Ecto neural progenitor cell (in vitro differentiated cells): ENCODE data around the gene ZIC4.

Experiments used
- DNase-seq: peaks from one replicate; pipeline ENCODE4 v3.0.0-alpha.2; 2018; ENCODE audit warnings: low spot score

ZIC4 gene

DNA sequence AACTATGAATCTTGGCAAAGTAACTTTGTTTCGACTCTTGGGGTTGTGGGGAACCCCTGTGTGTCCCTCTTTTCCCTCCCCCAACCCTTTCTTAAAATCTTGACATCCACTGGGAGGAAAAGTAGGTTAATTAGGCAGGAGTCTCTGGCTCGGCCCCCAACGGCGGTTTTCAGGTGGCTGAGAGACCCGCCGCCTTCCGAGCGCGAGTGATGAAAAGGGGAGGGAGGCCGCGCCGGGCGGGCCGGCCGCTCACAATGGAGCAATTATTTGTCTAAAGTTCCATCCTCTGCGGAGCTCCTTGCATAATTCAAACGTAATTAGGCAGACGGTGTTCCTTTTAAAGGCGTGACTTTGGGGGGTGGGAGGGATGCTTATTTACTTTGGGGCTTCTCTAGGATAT is 51.7 kb downstream of the ZIC4 start:
- DNase-seq = peak; percentile 69

DNA sequence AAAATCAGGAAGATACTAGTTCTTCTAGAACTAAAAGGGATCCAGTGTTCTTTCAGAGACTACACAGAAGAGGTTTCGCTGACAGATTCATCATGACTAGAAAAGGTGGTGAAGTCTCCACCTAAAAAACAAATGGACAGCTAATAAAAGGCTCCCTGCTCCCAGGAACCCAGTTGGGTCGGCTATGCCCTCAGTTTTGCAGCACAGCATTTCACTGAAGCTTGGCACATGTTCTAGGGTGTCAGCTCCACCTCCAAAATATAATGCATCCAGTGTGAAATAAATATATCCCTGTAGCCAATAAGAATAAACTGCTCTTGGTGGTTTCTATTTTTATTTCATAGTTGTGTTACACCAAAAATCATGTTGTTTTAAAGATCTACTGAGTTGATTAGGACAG is 55.0 kb downstream of the ZIC4 start:
- no peak for DNase-seq

DNA sequence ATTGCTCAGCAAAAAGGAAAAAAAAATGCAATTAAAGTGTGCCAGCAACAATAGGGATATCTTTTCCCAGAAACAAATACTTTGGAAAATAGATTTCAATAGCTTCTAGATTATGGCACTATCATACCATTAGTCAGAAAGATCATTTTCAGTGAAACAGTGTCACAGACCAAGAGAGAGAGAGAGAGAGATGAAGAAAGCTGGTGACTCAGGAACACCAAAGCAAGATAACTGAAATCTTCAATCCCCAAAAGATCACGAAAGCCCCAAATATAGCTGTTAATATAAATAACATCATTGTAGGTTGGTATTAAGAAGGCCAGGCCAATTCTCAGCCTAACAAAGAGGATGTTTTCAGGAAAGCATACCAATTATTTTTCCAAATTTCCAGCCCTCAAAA is 57.4 kb downstream of the ZIC4 start:
- DNase-seq = no peak

DNA sequence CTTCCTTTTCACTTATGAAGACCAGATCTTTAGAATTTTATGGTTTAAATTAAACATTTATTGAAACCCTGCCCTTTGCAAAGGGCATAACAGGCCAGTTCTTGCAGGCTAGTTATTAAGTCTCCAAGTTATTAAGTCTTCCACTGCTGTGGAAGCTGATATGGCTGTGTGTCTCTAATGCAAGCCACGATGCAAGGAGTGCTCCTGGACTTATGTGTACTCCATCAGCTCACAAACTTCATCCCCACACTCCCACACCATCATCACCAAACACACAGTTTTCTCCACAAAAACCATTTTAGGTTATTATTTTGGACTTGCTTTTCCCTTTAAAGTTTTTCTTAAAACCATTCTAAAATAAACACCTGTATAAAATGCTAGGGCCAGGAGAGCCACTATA is 62.4 kb downstream of the ZIC4 start:
- no peak for DNase-seq

DNA sequence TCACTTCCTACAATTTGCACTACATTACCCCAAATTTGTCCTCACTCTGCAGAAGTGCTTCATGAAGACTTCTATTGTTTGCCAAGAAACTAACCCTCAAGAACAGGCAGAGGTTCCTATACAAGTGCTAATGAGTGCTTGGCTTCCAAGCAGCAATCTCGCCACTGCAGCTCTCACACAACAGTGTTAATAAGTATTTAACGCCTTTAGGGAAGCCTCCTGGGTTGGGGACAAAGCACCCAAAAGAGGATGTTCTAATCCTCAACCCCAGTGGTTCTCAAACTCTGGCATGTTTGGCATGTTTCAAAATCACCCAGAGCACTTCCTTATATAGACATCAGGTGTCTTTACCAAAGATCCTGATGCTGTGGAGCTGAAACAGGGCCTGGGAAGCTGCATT is 64.6 kb downstream of the ZIC4 start:
- DNase-seq = no peak

DNA sequence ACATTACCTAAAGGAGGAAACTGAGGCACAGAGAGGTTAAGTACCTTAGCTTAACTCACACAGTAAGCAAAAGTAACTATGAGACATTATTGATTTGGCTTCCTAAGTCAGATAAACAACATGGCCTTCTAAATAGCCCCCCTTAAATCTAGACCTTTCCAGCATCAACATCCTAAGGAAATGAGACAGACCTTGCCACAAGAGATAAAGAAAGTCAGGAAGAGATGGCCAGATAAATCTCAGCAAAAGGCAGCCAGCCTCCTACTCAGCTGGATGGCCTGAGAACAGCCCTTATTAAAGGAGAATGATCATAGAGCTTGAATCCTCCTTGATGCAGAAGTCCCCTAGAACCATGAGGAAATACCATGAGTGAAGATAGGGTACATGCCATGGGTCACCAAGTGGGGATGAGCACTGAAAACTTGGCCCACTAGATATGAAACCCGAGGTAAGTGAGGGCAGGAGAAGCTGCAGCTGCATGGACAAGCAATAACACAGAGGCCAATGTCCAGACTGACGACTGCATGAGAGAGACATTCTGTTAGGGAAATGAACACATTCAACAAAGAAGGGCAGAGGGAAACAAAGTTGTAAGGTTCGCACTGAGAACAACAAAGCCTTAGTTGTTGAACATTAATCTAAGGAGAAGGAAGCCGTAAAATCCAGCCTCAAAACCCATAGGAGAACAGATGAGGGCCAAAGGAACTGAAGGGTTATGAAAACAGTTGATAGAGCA is 69.6 kb downstream of the ZIC4 start:
- no peak for DNase-seq
